ENCODE results near the gene HBZ.
"Not testable (repeated sequence)": the region's sequence is repeated elsewhere in the genome, so short reads cannot be mapped to it uniquely, and the experiment has no call there.

HBZ gene

GRCh38 chr16:165539-166374 lies 13.3 kb downstream of the HBZ start, which contains the start of gene HBM:
HBM (plus strand) TSS chr16:165978; CDS start chr16:165998, 20 bp downstream.
- DNase-seq = no peak

GRCh38 chr16:166375-167121 lies 14.1 kb downstream of the HBZ start:
- no peak for DNase-seq

GRCh38 chr16:167122-167690 lies 14.8 kb downstream of the HBZ start:
- no peak for DNase-seq

GRCh38 chr16:168424-168823 lies 16.0 kb downstream of the HBZ start:
- no peak for DNase-seq

GRCh38 chr16:169014-169413 lies 16.6 kb downstream of the HBZ start:
- no peak for DNase-seq

- DNase-seq = not testable (repeated sequence)
Observed at GRCh38 chr16:170088-170507, 17.7 kb downstream of the HBZ start.

GRCh38 chr16:170788-171187 lies 18.3 kb downstream of the HBZ start:
- no peak for DNase-seq

- DNase-seq = not testable (repeated sequence)
Observed at GRCh38 chr16:172374-172941, 20.0 kb downstream of the HBZ start, which contains the start of gene HBA2. HBA2 (plus strand) TSS chr16:172876; CDS start chr16:172913, 37 bp downstream.

GRCh38 chr16:173211-173854 lies 20.9 kb downstream of the HBZ start:
- DNase-seq = not testable (repeated sequence)

GRCh38 chr16:173928-174769 lies 21.7 kb downstream of the HBZ start:
- not testable (repeated sequence) for DNase-seq

GRCh38 chr16:175011-175949 lies 22.8 kb downstream of the HBZ start:
- DNase-seq = no peak

- DNase-seq = not testable (repeated sequence)
Observed at GRCh38 chr16:176006-176405, 23.6 kb downstream of the HBZ start.

- DNase-seq = not testable (repeated sequence)
Observed at GRCh38 chr16:176477-177382, 24.3 kb downstream of the HBZ start, which contains the start of gene HBA1. HBA1 (plus strand) TSS chr16:176680; CDS start chr16:176717, 37 bp downstream.

- DNase-seq = peak; percentile 93
Observed at GRCh38 chr16:177394-177822, 25.0 kb downstream of the HBZ start.

- DNase-seq = no peak
Observed at GRCh38 chr16:177981-178667, 25.7 kb downstream of the HBZ start.

GRCh38 chr16:178668-179015 lies 26.2 kb downstream of the HBZ start:
- DNase-seq = no peak

- no peak for DNase-seq
Observed at GRCh38 chr16:179211-180092, 27.0 kb downstream of the HBZ start.
